Stimulated activated CD4-positive, alpha-beta T cell treated with anti-CD3 and anti-CD28 coated beads, Interleukin-12 subunit alpha, Interleukin-12 subunit beta, amount 100 ng/mL, for 4 hours (primary cell): Measurements from ENCODE around the gene PNMT.

Source experiments
- DNase-seq: peaks from one replicate; pipeline ENCODE4 v3.0.0-alpha.2; 2020

Gene PNMT

DNA sequence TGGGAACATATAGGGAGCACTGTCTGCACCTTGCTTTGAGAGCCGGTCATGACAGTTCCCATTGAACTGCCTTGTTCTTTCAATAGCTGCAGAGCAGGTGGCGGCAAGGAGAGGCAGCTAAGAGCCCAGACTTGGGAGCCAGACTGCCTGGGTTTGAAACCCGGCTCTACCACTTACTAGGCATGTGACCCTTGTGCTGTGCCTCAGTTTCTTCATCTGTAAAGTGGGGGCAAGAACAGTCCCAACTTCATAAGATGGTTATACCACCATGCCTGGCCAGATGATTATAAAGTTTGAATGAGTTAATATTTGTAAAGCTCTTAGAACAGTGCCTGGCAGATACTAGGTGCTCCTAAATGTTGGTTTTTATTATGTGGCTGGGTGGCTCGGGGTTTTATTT, 46.0 kb downstream of the PNMT start:
- DNase-seq, result no peak

DNA sequence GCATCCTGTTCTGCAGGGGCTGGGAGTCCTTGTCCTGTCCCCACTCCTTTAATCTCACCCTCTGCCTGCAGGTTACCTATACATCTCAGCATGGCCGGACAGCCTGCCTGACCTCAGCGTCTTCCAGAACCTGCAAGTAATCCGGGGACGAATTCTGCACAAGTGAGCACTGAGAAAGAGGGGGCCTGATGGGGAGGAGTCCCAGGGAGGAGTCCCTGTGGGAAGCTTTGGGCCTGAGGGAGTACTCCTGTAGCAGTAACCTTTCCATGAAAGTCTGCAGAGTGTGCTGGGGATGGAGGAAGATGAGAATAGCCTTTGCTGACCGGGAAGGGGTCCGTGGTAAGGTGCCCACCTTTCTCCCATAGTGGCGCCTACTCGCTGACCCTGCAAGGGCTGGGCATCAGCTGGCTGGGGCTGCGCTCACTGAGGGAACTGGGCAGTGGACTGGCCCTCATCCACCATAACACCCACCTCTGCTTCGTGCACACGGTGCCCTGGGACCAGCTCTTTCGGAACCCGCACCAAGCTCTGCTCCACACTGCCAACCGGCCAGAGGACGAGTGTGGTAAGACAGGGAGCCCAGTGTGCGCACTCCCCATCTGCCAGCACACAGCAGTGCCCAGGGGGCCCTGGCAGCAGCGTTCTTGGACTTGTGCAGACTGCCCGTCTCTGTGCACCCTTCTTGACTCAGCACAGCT, 47.3 kb downstream of the PNMT start:
- DNase-seq, result no peak

DNA sequence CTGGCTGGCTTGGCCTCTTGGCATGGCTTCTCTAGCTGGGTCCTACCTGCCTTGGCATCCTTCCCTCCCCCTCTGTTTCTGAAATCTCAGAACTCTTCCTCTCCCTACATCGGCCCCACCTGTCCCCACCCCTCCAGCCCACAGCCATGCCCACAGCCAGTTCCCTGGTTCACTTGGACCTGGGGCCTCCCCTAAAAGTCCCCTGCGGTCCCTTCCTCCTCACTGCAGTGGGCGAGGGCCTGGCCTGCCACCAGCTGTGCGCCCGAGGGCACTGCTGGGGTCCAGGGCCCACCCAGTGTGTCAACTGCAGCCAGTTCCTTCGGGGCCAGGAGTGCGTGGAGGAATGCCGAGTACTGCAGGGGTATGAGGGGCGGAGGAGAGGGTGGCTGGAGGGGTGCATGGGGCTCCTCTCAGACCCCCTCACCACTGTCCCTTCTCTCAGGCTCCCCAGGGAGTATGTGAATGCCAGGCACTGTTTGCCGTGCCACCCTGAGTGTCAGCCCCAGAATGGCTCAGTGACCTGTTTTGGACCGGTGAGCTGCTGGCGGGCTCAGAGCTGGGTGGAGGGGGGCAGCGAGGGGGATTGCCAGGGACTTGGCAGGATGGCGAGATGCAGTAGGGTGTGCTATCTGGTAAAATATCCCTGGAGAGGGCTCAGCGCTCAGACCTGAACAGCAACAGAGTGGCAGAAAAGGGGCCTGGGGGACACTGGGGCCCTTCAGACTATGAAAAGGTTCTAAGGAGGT, 48.0 kb downstream of the PNMT start:
- DNase-seq, result no peak

DNA sequence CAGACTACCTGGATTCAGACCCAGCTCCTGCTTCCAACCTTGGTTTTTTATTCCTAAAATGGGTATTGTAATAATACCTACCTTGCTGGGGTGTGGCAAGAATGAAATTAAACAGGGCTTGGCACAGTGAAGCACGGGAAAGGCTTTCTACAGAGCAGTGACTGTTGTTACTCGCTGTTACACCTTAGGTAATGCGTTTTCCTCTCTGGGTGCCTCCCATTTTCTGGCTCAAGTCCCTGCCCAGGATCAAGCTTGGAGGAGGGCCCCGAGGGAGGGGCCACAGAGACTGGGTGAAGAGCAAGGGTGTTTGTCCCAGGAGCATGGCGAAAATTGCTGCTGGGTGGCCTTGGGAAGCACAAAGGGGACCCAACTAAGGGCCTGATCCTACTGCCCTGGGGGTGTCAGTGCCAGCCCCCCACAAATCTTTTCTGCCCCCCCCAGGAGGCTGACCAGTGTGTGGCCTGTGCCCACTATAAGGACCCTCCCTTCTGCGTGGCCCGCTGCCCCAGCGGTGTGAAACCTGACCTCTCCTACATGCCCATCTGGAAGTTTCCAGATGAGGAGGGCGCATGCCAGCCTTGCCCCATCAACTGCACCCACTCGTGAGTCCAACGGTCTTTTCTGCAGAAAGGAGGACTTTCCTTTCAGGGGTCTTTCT, 48.8 kb downstream of the PNMT start:
- no peak for DNase-seq

DNA sequence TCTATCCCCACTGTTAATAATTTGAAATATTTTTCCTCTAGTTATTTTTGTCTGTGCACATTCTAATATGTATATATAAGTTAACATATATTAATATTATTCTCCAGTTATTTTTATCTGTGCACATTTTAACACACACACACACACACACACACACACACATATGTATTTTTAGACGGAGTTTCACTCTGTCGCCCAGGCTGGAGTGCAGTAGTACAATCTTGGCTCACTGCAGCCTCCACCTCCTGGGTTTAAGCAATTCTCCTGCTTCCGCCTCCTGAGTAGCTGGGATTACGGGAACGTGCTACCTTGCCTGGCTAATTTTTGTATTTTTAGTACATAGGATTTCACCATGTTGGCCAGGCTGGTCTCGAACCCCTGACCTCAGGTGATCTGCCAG, 49.4 kb downstream of the PNMT start:
- no peak for DNase-seq

DNA sequence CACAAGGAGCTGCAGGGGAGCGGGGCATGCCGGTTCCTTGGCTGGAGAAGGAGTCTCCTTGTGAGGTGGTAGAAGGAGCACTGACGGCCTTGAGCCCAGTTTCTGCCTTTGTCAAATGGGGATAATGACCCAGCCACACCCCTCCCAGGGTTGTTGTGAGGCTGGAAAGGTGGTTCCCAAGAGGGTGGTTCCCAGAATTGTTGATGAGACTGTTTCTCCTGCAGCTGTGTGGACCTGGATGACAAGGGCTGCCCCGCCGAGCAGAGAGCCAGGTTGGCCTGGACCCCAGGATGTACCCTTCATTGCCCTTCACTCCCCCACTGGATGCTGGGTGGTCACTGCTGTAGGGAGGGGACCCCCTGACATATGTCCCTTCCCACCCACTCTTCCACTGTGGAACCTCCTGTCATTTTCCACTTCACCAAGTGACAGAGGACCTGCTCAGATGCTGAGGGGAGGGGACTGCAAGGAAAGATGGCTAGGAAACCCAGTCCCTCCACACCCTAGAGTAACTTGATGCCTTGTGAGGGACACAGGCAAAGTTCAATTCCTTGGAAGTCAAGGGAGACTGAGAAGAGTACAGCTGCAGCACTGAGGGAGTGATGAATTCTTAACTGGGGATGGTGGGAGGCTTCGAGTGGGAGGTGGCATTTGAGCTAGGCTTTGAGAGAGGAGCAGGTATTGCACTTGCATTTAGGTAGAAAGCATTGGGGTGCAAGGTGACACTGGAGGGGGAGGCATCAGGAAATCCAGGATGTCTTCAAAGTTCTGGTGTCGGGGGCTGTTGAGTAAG, 51.5 kb downstream of the PNMT start:
- no peak for DNase-seq
